Ammon's horn (tissue), 1 donor: ENCODE data around the gene LAMC2.
A peak's percentile ranks its signal among the peaks of the same experiment; 100 is the strongest.

Source experiments
- DNase-seq: peaks from one replicate; pipeline ENCODE4 v3.0.0-alpha.2; 2016; ENCODE audit warnings: low spot score

The LAMC2 gene

GRCh38 chr1:183173828-183174227, 12.2 kb upstream of the LAMC2 start:
- no peak for DNase-seq

- no peak for DNase-seq
Measured at GRCh38 chr1:183175631-183176030, 10.4 kb upstream of the LAMC2 start.

- no peak for DNase-seq
Measured at GRCh38 chr1:183178545-183178944, 7.5 kb upstream of the LAMC2 start.

DNA sequence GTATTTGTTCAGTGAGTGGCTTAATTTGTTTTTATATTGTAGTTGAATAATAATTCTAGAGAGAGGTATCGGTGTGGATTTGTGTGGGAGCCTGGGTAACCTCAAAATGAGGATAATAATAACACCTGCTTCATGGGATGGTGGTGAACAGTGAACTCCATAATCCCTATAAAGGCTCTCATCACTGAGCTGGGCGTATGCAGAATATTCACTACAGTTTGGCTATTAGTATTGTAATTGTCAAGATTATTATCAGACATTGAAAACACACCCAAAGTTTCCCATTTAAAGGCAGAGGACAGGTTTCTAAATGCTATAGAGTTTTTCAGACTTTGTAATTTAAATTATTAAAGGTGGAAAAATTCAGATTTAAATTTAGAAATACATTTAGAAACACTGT, 7.0 kb upstream of the LAMC2 start:
- DNase-seq, result no peak

DNA sequence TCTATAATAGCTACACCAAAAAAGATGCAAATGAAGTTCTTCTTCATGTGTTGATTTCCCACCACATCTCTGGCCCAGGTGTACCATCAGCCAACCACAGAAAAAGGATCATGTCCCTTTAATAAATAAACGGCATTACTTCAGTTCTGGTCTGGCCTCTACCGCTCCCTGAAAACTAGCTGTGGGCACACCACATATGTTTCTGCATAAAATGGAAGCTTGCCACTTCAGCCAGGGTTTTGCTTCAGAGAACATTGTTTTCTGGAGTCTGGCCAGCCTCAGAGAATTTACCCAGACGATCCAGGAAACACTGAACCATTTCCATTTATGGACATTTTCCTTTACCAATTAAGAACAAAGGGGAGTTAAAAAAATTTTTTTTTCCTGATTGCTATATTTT, 5.8 kb upstream of the LAMC2 start:
- DNase-seq, result peak; percentile 8

DNA sequence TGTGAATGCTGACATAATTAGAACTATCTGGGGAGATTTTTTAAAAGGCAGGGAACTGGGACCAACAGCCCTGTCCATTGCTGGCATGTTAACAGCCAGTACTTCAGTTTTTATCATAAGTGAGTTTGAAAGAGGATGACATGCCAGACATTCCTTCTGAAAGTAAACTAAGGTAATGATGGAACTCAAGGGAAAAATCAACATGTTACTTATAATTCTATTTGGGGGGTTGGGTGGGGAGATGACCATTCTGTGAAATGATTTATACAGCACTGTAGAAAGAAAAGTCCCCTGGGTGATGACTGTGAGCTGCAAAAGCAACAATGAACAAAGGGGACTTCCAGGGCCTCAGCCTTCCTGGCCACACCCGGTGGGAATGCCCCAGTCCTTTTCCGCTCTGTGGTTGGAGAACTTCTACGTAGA, 5.4 kb upstream of the LAMC2 start:
- DNase-seq, result no peak

DNA sequence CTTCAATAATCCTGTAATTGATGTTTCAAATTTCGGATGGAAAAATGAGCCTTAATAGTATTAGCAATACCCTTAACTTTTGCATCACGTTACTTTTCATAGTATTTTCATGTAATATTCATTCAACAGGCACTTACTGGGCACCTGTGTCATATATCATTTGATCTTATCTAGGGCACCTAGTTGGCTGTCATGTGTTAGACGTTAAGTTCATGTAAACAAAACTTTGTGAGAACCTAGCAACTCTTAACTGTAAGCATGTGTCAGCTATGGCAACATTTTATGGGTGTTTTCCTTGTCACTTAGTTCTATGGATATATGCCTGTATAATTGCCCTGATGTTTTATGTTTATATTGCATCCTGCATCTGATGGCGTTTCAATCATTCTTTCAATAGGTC, 777 bp downstream of the LAMC2 start:
- no peak for DNase-seq

DNA sequence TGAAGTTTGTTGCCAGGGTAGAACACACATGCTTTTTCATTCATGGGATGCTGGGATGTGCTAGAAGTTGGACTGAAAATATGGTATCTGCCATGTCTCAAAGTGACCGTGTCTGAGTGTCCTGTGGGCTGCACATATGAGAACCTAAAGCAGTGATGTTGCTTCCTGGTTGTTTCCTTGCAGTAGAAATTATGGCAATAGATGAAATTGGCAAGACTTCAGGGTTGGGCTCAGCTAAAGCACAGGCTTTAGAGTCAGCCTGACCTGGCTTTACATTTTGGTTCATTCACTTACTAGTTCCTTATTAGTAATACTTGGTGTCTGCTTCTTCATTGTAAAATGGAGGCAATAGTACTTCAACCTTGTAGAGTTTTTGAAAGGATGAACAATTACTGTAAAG, 2.2 kb downstream of the LAMC2 start:
- DNase-seq, result no peak

- DNase-seq, result no peak
Measured at GRCh38 chr1:183191833-183192232, 5.8 kb downstream of the LAMC2 start.

- DNase-seq, result no peak
Measured at GRCh38 chr1:183193963-183194525, 8.0 kb downstream of the LAMC2 start.

GRCh38 chr1:183194527-183195141, 8.6 kb downstream of the LAMC2 start:
- no peak for DNase-seq

DNA sequence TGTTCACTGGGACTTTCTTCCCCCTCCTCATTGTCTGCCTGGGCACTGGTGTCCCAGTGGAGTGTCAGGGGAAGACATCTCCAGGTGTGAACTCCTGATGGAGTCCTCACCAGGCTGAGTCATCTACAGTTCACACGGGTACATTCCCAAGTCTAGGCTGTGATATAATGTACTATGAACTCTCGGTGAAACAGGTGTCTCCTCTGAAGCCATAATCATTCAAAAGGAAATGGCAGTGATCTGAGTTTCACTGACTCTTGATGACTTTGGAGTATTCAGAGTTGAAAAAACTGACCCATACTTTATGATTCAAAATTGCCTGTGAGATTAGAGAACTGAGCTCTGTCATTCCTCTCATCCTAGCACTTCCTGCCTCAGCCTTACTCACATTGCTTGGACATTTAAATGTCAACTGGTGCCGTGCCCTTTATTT, 9.1 kb downstream of the LAMC2 start:
- DNase-seq, result no peak

DNA sequence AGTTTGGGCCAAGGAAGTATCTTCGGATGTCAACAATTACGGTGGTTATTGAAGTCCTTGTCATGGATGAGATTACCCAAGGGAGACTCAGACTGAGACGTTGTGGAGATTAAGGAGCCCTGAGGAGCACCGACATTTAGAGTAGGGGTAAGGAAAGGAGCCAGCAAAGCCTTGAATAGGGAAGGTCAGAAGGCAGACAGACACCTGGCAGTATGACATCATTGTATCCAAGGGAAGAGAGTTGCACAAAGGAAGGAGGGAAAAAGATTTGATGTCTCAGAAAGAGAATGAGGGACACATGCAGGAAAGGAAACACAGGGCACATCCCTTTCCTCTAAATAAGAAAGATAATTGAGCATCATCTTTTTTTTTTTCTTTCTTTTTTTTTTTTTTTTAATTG, 11.7 kb downstream of the LAMC2 start:
- no peak for DNase-seq

DNA sequence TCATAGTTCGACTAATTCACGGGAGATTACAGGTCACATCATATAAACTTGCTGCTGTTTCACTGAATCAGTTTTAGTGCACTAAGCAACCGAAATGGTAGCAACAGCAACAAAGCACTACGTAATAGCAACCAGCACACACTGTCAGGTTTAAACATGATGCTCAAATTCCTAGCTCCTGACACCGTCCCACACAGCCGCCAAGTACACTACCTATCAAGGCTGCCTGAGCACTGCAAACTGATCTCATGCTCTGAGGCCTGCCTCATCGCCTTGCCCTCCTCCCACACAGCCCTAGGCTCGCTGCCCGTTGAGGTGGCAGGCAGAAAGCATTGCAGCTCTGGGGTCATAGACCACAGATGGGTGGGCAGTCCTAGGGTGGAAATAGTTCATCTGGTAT, 12.4 kb downstream of the LAMC2 start:
- no peak for DNase-seq

DNA sequence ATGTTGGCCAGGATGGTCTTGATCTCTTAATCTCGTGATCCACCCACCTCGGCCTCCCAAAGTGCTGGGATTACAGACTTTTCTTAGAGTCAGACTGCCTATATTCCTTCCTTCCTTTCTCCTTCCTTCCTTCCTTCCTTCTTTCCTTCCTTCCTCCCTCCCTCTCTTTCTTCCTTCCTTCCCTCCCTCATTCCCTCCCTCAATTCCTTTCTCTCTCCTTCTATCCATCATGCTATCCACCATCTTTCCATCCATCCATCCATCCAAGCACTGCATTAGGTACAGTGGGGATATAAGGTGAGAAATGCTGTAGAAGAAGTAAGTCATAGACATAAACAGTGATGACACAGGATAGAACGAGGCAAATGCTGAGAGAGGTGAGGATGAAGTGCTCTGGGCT, 13.2 kb downstream of the LAMC2 start:
- DNase-seq, result no peak

DNA sequence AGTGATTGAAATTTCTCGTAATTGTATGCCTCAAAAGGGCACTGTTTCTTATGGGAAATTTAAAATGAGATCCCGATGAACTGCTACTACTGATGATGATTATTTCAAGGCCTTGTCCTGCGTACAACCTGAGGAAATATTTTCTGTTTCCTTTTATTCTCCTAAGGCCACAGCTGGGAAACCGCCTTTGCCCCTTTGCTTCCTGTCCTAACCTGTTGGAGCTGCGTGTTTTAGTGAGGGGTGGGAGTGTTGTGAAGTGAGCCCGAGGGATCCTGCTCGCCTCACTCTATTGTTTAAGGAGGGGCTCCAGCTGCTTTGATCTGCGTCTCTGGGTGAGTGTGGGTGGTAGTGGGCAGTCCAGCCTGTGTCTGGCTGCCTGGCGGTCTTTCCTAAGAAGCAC, 14.4 kb downstream of the LAMC2 start:
- no peak for DNase-seq

- DNase-seq, result no peak
Measured at GRCh38 chr1:183203094-183203493, 17.0 kb downstream of the LAMC2 start.

GRCh38 chr1:183205196-183205781, 19.2 kb downstream of the LAMC2 start:
- DNase-seq, result no peak

GRCh38 chr1:183206538-183207122, 20.6 kb downstream of the LAMC2 start:
- DNase-seq, result no peak

- no peak for DNase-seq
Measured at GRCh38 chr1:183209533-183210158, 23.6 kb downstream of the LAMC2 start.

- no peak for DNase-seq
Measured at GRCh38 chr1:183210681-183211080, 24.6 kb downstream of the LAMC2 start.

GRCh38 chr1:183212870-183213269, 26.8 kb downstream of the LAMC2 start:
- no peak for DNase-seq
